Measurements from ENCODE around the gene CCDC134. TPM values are rescaled to one million over a fixed set of nuclear protein-coding genes. Genes with fewer than 3 reads are reported as not detected.

Gene CCDC134
- total RNA-seq, 4 donors from 2014 or later: 12.2 to 15.4 (median 13.1) TPM

- no peak for TF ChIP-seq POLR2A (IDR thresholded peaks at IDR 0.05)
- no peak for TF ChIP-seq CTCF (IDR thresholded peaks at IDR 0.05)
- H3K4me3 ChIP-seq (ENCODE audit: low read depth, poor library complexity, severe bottlenecking): no peak overlapping the region
- 92 to 100% methylated on average over 8 of the region's 9 CpGs for WGBS, 2 donors
Measured at GRCh38 chr22:41813726-41814410, 13.4 kb downstream of the CCDC134 start.

DNA sequence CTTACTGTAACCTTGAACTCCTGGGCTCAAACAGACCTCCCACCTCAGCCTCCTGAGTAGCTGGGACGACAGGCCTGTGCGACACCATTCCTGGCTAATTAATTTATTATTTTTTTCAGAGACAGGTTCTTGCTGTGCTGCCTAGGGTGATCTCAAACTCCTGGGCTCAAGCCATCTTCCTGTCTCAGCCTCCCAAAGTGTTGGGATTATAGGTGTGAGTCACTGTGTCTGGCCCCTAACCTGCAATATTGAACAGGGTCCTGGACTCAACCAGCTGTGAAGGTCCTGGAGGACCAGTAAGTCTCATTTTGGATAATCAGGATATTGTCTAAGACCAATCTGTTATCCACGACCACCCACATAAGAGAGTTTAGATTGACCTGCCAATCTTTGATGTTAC, 15.2 kb downstream of the CCDC134 start:
- no peak for TF ChIP-seq CTCF (IDR thresholded peaks at IDR 0.05)
- TF ChIP-seq POLR2A (IDR thresholded peaks at IDR 0.05): no peak
- no peak for DNase-seq (ENCODE audit: low spot score in 2 of 2)
- WGBS, 2 donors: 87 to 89% methylated on average over 3 of the region's 3 CpGs
- no peak overlapping the region for H3K4me3 ChIP-seq (ENCODE audit: low read depth, poor library complexity, severe bottlenecking)
- intact Hi-C loops (cut with DNase I; ENCODE audit: low total_unique reads): no loop called here

More at GRCh38 chr22:41813726-41814410, 13.4 kb downstream of the CCDC134 start:
- intact Hi-C loops (cut with DNase I; ENCODE audit: low total_unique reads): no loop called here
- no peak for DNase-seq (ENCODE audit: low spot score in 2 of 2)

DNA sequence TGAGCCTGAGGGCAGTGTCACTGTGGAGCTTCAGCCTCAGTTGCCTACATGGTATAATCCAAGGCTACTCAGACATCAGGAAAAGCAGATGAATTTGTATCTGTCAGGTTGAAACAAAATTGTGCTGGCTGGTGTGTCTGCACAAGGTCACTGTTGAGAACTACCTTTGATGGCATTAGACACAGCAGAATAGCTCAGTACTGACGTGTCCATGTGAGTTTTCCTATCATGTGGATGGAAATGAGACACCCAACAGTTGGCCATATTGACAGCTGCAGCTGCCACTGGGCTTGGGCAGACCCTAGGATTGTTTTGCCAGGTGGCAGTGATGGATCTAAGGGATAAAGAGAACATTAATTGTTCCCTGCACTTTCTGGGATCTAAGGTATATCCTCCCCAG, 15.8 kb downstream of the CCDC134 start:
- DNase-seq (ENCODE audit: low spot score in 2 of 2): no peak
- TF ChIP-seq POLR2A (IDR thresholded peaks at IDR 0.05) (no peak), CTCF (IDR thresholded peaks at IDR 0.05) (no peak)
- H3K4me3 ChIP-seq (ENCODE audit: low read depth, poor library complexity, severe bottlenecking): no peak overlapping the region
- WGBS, 2 donors: 100% methylated on average over 1 of the region's 1 CpG
- intact Hi-C loops (cut with DNase I; ENCODE audit: low total_unique reads): no loop called here

GRCh38 chr22:41816871-41817270, 16.4 kb downstream of the CCDC134 start:
- TF ChIP-seq POLR2A (IDR thresholded peaks at IDR 0.05) (no peak), CTCF (IDR thresholded peaks at IDR 0.05) (no peak)
- WGBS, 2 donors: 84 to 93% methylated on average over 2 of the region's 2 CpGs
- H3K4me3 ChIP-seq (ENCODE audit: low read depth, poor library complexity, severe bottlenecking): no peak overlapping the region
- intact Hi-C loops (cut with DNase I; ENCODE audit: low total_unique reads): no loop called here
- no peak for DNase-seq (ENCODE audit: low spot score in 2 of 2)

GRCh38 chr22:41818011-41818410, 17.5 kb downstream of the CCDC134 start:
- TF ChIP-seq CTCF (IDR thresholded peaks at IDR 0.05) (no peak), POLR2A (IDR thresholded peaks at IDR 0.05) (no peak)
- no peak for DNase-seq (ENCODE audit: low spot score in 2 of 2)
- 80 to 85% methylated on average over 5 of the region's 5 CpGs for WGBS, 2 donors
- intact Hi-C loops (cut with DNase I; ENCODE audit: low total_unique reads): no loop called here
- no peak overlapping the region for H3K4me3 ChIP-seq (ENCODE audit: low read depth, poor library complexity, severe bottlenecking)

- H3K4me3 ChIP-seq (ENCODE audit: low read depth, poor library complexity, severe bottlenecking): no peak overlapping the region
- no peak for TF ChIP-seq POLR2A (IDR thresholded peaks at IDR 0.05)
- no peak for TF ChIP-seq CTCF (IDR thresholded peaks at IDR 0.05)
- intact Hi-C loops (cut with DNase I; ENCODE audit: low total_unique reads): no loop called here
- 81 to 88% methylated on average over 6 of the region's 6 CpGs for WGBS, 2 donors
- DNase-seq (ENCODE audit: low spot score in 2 of 2): no peak
Measured at GRCh38 chr22:41818596-41818995, 18.1 kb downstream of the CCDC134 start.

Measured in lower leg skin (tissue), 4 donors.